H9 (cell line): ENCODE results near the gene ZNF423. TPM values are rescaled to one million over a fixed set of nuclear protein-coding genes. Genes with fewer than 3 reads are reported as not detected.

ENCODE experiments used
- DNase-seq: peaks from one replicate; pipeline ENCODE4 v3.0.0-alpha.2; 2017
- H2AFZ ChIP-seq: one replicate; pipeline ENCODE4 v1.6.1; 2013; ENCODE audit warnings: mild to moderate bottlenecking, low read length, control low read depth, moderate library complexity
- H2AK5ac ChIP-seq: 2 replicates; pipeline ENCODE4 v1.6.1; 2013; ENCODE audit warnings: low read length, control low read depth, mixed read lengths; ENCODE audit not compliant: insufficient read length
- H2BK120ac ChIP-seq: one replicate; pipeline ENCODE4 v1.6.1; 2013; ENCODE audit warnings: low read depth, mild to moderate bottlenecking, low read length, control low read depth, inconsistent platforms; ENCODE audit not compliant: poor library complexity, severe bottlenecking
- H2BK12ac ChIP-seq: 2 replicates; pipeline ENCODE4 v1.6.1; 2013; ENCODE audit warnings: low read length, control low read depth, mixed read lengths, low read depth; ENCODE audit not compliant: insufficient read length
- H2BK15ac ChIP-seq: 2 replicates; pipeline ENCODE4 v1.6.1; 2013; ENCODE audit warnings: low read depth, low read length, control low read depth
- H2BK20ac ChIP-seq: one replicate; pipeline ENCODE4 v1.6.1; 2013; ENCODE audit warnings: low read depth, mild to moderate bottlenecking, low read length, control low read depth, inconsistent platforms; ENCODE audit not compliant: poor library complexity, severe bottlenecking
- H2BK5ac ChIP-seq: 2 replicates; pipeline ENCODE4 v1.6.1; 2013; ENCODE audit warnings: low read length, control low read depth, mixed read lengths; ENCODE audit not compliant: insufficient read length
- H3K14ac ChIP-seq: 2 replicates; pipeline ENCODE4 v1.6.1; 2013; ENCODE audit warnings: low read length, control low read depth; ENCODE audit not compliant: insufficient read depth
- H3K18ac ChIP-seq: 2 replicates; pipeline ENCODE4 v1.6.1; 2013; ENCODE audit warnings: low read depth, mild to moderate bottlenecking, mixed read lengths, low read length, control low read depth; ENCODE audit not compliant: insufficient read length
- H3K23ac ChIP-seq: 2 replicates; pipeline ENCODE4 v1.6.1; 2013; ENCODE audit warnings: low read length, control low read depth, mixed read lengths, low read depth; ENCODE audit not compliant: insufficient read length
- H3K23me2 ChIP-seq: 2 replicates; pipeline ENCODE4 v1.6.1; 2013; ENCODE audit warnings: low read depth, mild to moderate bottlenecking, mixed read lengths, low read length, control low read depth; ENCODE audit not compliant: insufficient read length, poor library complexity, severe bottlenecking
- H3K27ac ChIP-seq: 2 replicates; pipeline ENCODE4 v1.5.1; 2013; ENCODE audit warnings: low read length, control low read depth, mixed read lengths, low read depth; ENCODE audit not compliant: insufficient read length
- H3K27me3 ChIP-seq: 2 replicates; pipeline ENCODE4 v1.6.1; 2013; ENCODE audit warnings: low read length, control low read depth, inconsistent platforms; ENCODE audit not compliant: insufficient read depth
- H3K4ac ChIP-seq: 2 replicates; pipeline ENCODE4 v1.6.1; 2013; ENCODE audit warnings: low read depth, mild to moderate bottlenecking, control low read depth, inconsistent platforms, low read length, moderate library complexity
- H3K4me1 ChIP-seq: 2 replicates; pipeline ENCODE4 v1.6.1; 2013; ENCODE audit warnings: low read length, control low read depth, inconsistent platforms; ENCODE audit not compliant: insufficient read depth
- H3K4me2 ChIP-seq: 2 replicates; pipeline ENCODE4 v1.6.1; 2013; ENCODE audit warnings: low read length, control low read depth, mixed read lengths; ENCODE audit not compliant: insufficient read length, insufficient read depth
- H3K56ac ChIP-seq: 2 replicates; pipeline ENCODE4 v1.6.1; 2013; ENCODE audit warnings: low read depth, mild to moderate bottlenecking, mixed read lengths, low read length, control low read depth; ENCODE audit not compliant: insufficient read length
- H3K79me1 ChIP-seq: 2 replicates; pipeline ENCODE4 v1.6.1; 2013; ENCODE audit warnings: low read depth, mild to moderate bottlenecking, moderate library complexity, low read length, control low read depth, inconsistent platforms; ENCODE audit not compliant: insufficient read depth, poor library complexity, severe bottlenecking
- H3K79me2 ChIP-seq: 2 replicates; pipeline ENCODE4 v1.6.1; 2013; ENCODE audit warnings: low read length, control low read depth, inconsistent platforms; ENCODE audit not compliant: insufficient read depth
- H3K9ac ChIP-seq: 2 replicates; pipeline ENCODE4 v1.6.1; 2013; ENCODE audit warnings: low read length, control low read depth, mixed read lengths; ENCODE audit not compliant: insufficient read length; ENCODE audit errors: extremely low read depth
- H3K9me3 ChIP-seq: one replicate; pipeline ENCODE4 v1.6.1; 2013; ENCODE audit warnings: low read depth, low read length, inconsistent platforms; ENCODE audit not compliant: control insufficient read depth
- H3T11ph ChIP-seq: one replicate; pipeline ENCODE4 v1.6.1; 2013; ENCODE audit warnings: mild to moderate bottlenecking, low read length, control low read depth, inconsistent platforms
- H4K20me1 ChIP-seq: one replicate; pipeline ENCODE4 v1.6.1; 2013; ENCODE audit not compliant: control insufficient read depth, insufficient read length, insufficient read depth
- H4K5ac ChIP-seq: 2 replicates; pipeline ENCODE4 v1.6.1; 2013; ENCODE audit warnings: low read depth, mild to moderate bottlenecking, mixed read lengths, low read length, control low read depth; ENCODE audit not compliant: insufficient read length
- H4K8ac ChIP-seq: replicated peaks from 2 replicates; pipeline ENCODE4 v1.6.1; 2013; ENCODE audit warnings: low read length, control low read depth, mixed read lengths, low read depth; ENCODE audit not compliant: insufficient read length
- H4K91ac ChIP-seq: 2 replicates; pipeline ENCODE4 v1.6.1; 2013; ENCODE audit warnings: low read depth, mild to moderate bottlenecking, moderate library complexity, mixed read lengths, low read length, control low read depth; ENCODE audit not compliant: insufficient read length
- H3K27ac Mint-ChIP-seq, 3 experiments: 2 replicates in 2 of 3; 3 replicates in 1 of 3; pipeline ENCODE4 v1.8.0; 2020 to 2021; ENCODE audit warnings: mixed read lengths in 3 of 3, mild to moderate bottlenecking in 1 of 3, moderate library complexity in 1 of 3
- H3K27me3 Mint-ChIP-seq: 2 replicates; pipeline ENCODE4 v1.8.0; 2021; ENCODE audit warnings: low read depth, mild to moderate bottlenecking, moderate library complexity, mixed read lengths
- H3K36me3 Mint-ChIP-seq, 3 experiments: 2 replicates in 2 of 3; 3 replicates in 1 of 3; pipeline ENCODE4 v1.8.0; 2020 to 2021; ENCODE audit warnings: low read depth in 3 of 3, mixed read lengths in 3 of 3; ENCODE audit not compliant: insufficient read depth in 1 of 3
- H3K4me1 Mint-ChIP-seq, 2 experiments: 2 replicates each; pipeline ENCODE4 v1.8.0; 2020; ENCODE audit warnings: mixed read lengths in 2 of 2
- H3K4me3 Mint-ChIP-seq, 2 experiments: 2 replicates in 1 of 2; 3 replicates in 1 of 2; pipeline ENCODE4 v1.8.0; 2020 to 2021; ENCODE audit warnings: mild to moderate bottlenecking in 2 of 2, mixed read lengths in 2 of 2, moderate library complexity in 1 of 2
- H3K9me3 Mint-ChIP-seq, 2 experiments: 2 replicates in 1 of 2; 3 replicates in 1 of 2; pipeline ENCODE4 v1.8.0; 2020; ENCODE audit warnings: mild to moderate bottlenecking in 2 of 2, mixed read lengths in 2 of 2, moderate library complexity in 1 of 2
- WGBS: extraction: QIAGEN DNeasy Blood & Tissue Kit; methylation state at CpG from one replicate; pipeline ENCODE4 v1.1.7; 2013; ENCODE audit warnings: missing lambda C conversion rate, low lambda C conversion rate, mixed read lengths; ENCODE audit not compliant: insufficient read length; ENCODE audit errors: extremely low coverage; 5-methylcytosine and 5-hydroxymethylcytosine counted together
- total RNA-seq: library from RNA; stranded (reverse); gene quantifications from 2 replicates; pipeline ENCODE4 v1.2.1, GENCODE V29; 2021
- TF ChIP-seq, protein P1 (sequence below): fragments of 200-600 bp; sonication (generic); conservative IDR thresholded peaks from 3 replicates; pipeline ENCODE4 v1.8.0; 2021; ENCODE audit warnings: antibody characterized with exemption, mild to moderate bottlenecking

The ZNF423 gene
- total RNA-seq, 1 experiment from 2014 or later = 51.5 TPM

DNA sequence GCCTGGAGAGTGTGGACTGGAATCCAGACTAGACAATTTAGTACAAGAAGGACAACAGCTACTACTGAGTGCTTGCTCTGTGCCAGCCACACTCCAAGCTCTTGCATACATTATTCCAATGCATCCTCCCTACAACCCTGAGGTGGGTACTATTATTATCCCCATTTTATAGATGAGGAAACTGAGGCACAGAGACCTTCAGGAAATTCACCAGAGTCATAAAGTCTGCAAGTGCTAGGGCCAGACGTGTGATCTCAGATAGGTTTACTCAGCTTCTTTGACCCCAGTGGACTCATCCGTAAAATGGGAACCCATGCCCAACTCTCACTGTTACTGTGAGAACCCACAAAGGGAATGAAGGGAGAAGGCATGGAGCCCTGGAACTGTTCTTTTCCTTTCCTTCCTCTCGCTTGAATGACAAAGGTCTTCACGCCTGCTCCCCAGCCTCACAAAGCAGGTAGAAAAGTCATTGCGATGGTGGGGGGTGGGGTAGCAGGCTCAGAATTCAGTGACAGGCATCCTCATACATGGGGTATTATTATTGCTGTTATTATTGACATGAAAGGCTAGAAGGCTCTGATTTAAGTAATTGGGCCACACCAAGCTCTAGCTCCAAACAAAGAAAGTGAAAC, 160.0 kb downstream of the ZNF423 start:
- H3K27me3 Mint-ChIP-seq = no peaks in the 10 kb centered on the region; the same call in 1 of the 2 replicates
- Histone ChIP-seq H3K4me2 (no peak overlapping the region), H2BK15ac (no peak overlapping the region), H4K91ac (no peak overlapping the region), H3K14ac (no peak overlapping the region), H2AK5ac (no peak overlapping the region), H2BK12ac (no peak overlapping the region), H3K4me1 (peaks cover 11% of the 10 kb centered on the region), H4K5ac (no peak overlapping the region), H3K23ac (no peak overlapping the region), H3K27me3 (no peaks in the 10 kb centered on the region), H3K79me2 (no peaks in the 10 kb centered on the region), H3T11ph (peak overlapping the region; percentile 10), H2BK20ac (no peak overlapping the region), H3K23me2 (no peaks in the 10 kb centered on the region), H3K27ac (peak overlapping the region; percentile 24), H2BK120ac (no peak overlapping the region), H2AFZ (no peak overlapping the region), H2BK5ac (no peak overlapping the region), H3K56ac (no peak overlapping the region), H4K8ac (no peak overlapping the region), H4K20me1 (no peaks in the 10 kb centered on the region), H3K9me3 (no peaks in the 10 kb centered on the region), H3K4ac (no peak overlapping the region), H3K79me1 (no peaks in the 10 kb centered on the region), H3K9ac (no peak overlapping the region), H3K18ac (no peak overlapping the region)
- WGBS = no CpG with 5 or more reads among the region's 5 CpGs
- DNase-seq = no peak
- TF ChIP-seq, protein P1, sequence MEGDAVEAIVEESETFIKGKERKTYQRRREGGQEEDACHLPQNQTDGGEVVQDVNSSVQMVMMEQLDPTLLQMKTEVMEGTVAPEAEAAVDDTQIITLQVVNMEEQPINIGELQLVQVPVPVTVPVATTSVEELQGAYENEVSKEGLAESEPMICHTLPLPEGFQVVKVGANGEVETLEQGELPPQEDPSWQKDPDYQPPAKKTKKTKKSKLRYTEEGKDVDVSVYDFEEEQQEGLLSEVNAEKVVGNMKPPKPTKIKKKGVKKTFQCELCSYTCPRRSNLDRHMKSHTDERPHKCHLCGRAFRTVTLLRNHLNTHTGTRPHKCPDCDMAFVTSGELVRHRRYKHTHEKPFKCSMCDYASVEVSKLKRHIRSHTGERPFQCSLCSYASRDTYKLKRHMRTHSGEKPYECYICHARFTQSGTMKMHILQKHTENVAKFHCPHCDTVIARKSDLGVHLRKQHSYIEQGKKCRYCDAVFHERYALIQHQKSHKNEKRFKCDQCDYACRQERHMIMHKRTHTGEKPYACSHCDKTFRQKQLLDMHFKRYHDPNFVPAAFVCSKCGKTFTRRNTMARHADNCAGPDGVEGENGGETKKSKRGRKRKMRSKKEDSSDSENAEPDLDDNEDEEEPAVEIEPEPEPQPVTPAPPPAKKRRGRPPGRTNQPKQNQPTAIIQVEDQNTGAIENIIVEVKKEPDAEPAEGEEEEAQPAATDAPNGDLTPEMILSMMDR = no peak
- H3K36me3 Mint-ChIP-seq = peaks cover 0 to 2% (median 0%) of the 10 kb centered on the region in 3 experiments; a peak in 3 of 7 replicates
- H3K9me3 Mint-ChIP-seq = no peaks in the 10 kb centered on the region; a peak in 1 of 5 replicates
- H3K27ac Mint-ChIP-seq = peak overlapping the region; percentile 83 to 100 (median 99)
- H3K4me3 Mint-ChIP-seq = peak overlapping the region in 1 of 2 experiments; percentile 1; a peak in 2 of 5 replicates
- H3K4me1 Mint-ChIP-seq = peaks cover 67 to 70% of the 10 kb centered on the region in 2 experiments
